Suprapubic skin (tissue), 4 donors: ENCODE results near the gene MAP4. TPM values are rescaled to one million over a fixed set of nuclear protein-coding genes. Genes with fewer than 3 reads are reported as not detected.

ENCODE experiments used
- DNase-seq, 2 donors: peaks; one replicate each; pipeline ENCODE4 v3.0.0-alpha.2; 2019; ENCODE audit warnings: low spot score in 2 of 2
- H3K27ac ChIP-seq: fragments of 200-600 bp; sonication (generic); one replicate; pipeline ENCODE4 v1.5.1; 2019
- H3K27me3 ChIP-seq: fragments of 200-600 bp; sonication (generic); one replicate; pipeline ENCODE4 v1.5.1; 2019
- H3K36me3 ChIP-seq: fragments of 200-600 bp; sonication (generic); one replicate; pipeline ENCODE4 v1.5.1; 2019
- H3K4me1 ChIP-seq: fragments of 200-600 bp; sonication (generic); one replicate; pipeline ENCODE4 v1.5.1; 2019
- H3K4me3 ChIP-seq: fragments of 200-600 bp; sonication (generic); one replicate; pipeline ENCODE4 v1.5.1; 2019; ENCODE audit warnings: mild to moderate bottlenecking
- H3K9me3 ChIP-seq: fragments of 200-600 bp; sonication (generic); one replicate; pipeline ENCODE4 v1.5.1; 2019
- EP300 ChIP-seq: sonication (generic); formaldehyde crosslinking; IDR thresholded peaks from one replicate; pipeline ENCODE4 v1.6.1; 2017; ENCODE audit warnings: antibody characterized with exemption
- POLR2A ChIP-seq, 2 donors: fragments of 450-650 bp; IDR thresholded peaks; one replicate each; pipeline ENCODE4 v1.6.1; 2017; ENCODE audit warnings: antibody characterized with exemption in 2 of 2, mild to moderate bottlenecking in 2 of 2, moderate library complexity in 2 of 2
- POLR2AphosphoS5 ChIP-seq, 3 donors: sonication (generic); formaldehyde crosslinking; IDR thresholded peaks; one replicate each; pipeline ENCODE4 v1.6.1; 2017; ENCODE audit warnings: antibody characterized with exemption in 3 of 3
- WGBS: methylation state at CpG from one replicate; pipeline ENCODE4 v1.1.5; 2018; 5-methylcytosine and 5-hydroxymethylcytosine counted together
- total RNA-seq, 4 donors: library from RNA; depleted of rRNA; stranded (reverse); fragments of >200 nt; gene quantifications; one replicate each; pipeline ENCODE4 v1.1.0, GENCODE V29; 2016
- TF ChIP-seq, protein P1 (sequence below), 2 donors: fragments of 200-600 bp in 1 of 2; fragments of 450-650 bp in 1 of 2; sonication (generic) in 1 of 2; IDR thresholded peaks; one replicate each; pipeline ENCODE4 v1.5.1; 2016 to 2019; ENCODE audit warnings: antibody characterized with exemption in 2 of 2, mild to moderate bottlenecking in 1 of 2, moderate library complexity in 1 of 2

The MAP4 gene
- total RNA-seq, 4 donors from 2014 or later, result 132 to 162 (median 144) TPM

DNA sequence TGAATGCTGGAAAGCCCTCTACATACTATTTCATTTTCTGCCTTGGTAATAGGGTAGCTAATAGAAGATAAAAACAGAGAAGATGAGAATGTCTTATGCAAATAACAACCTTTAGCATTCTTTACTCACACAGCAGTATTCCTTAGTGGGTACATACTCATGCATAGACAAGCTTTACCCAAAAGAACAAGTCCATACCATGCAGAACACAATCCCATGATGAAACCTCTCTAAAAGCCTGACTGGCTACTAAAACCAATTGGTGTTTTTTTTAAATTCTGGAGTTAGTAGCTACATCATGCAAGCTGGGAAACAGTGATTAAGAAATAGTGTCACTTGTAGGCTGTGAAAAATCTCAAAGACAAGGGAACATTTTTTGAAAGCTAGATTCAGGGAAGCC is 108.4 kb downstream of the MAP4 start:
- H3K27ac ChIP-seq, result no peak overlapping the region
- TF ChIP-seq EP300 (no peak), POLR2A (IDR thresholded peaks at IDR 0.05) (no peak), POLR2AphosphoS5 (IDR thresholded peaks at IDR 0.05) (no peak)
- TF ChIP-seq, protein P1, sequence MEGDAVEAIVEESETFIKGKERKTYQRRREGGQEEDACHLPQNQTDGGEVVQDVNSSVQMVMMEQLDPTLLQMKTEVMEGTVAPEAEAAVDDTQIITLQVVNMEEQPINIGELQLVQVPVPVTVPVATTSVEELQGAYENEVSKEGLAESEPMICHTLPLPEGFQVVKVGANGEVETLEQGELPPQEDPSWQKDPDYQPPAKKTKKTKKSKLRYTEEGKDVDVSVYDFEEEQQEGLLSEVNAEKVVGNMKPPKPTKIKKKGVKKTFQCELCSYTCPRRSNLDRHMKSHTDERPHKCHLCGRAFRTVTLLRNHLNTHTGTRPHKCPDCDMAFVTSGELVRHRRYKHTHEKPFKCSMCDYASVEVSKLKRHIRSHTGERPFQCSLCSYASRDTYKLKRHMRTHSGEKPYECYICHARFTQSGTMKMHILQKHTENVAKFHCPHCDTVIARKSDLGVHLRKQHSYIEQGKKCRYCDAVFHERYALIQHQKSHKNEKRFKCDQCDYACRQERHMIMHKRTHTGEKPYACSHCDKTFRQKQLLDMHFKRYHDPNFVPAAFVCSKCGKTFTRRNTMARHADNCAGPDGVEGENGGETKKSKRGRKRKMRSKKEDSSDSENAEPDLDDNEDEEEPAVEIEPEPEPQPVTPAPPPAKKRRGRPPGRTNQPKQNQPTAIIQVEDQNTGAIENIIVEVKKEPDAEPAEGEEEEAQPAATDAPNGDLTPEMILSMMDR (IDR thresholded peaks at IDR 0.05), result no peak
- no peaks in the 10 kb centered on the region for H3K9me3 ChIP-seq
- no peak for DNase-seq
- no peaks in the 10 kb centered on the region for H3K27me3 ChIP-seq
- no peak overlapping the region for H3K4me3 ChIP-seq
- H3K36me3 ChIP-seq, result peaks cover 39% of the 10 kb centered on the region
- no peaks in the 10 kb centered on the region for H3K4me1 ChIP-seq

DNA sequence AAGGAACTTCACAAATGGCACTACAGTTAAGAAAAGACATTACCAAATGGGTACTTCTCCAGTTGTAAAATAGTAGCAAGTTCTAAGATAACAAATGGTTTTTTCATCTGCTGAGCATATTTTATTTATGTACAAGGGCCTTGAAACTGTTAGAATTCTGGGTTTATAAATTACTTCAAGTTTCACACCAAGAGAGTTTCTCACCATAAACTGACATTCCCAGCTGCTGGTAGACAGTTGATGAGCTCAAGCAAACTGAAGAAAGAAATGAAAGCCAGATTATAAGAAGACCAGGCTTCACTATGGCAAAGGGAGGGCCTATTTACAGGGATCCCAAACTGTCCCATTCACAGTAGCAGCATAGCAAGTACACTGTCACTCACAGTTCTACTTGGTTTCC is 113.5 kb downstream of the MAP4 start:
- TF ChIP-seq POLR2AphosphoS5 (IDR thresholded peaks at IDR 0.05), result no peak
- no peak for TF ChIP-seq EP300
- TF ChIP-seq, protein P1 (IDR thresholded peaks at IDR 0.05), result no peak
- no peak for TF ChIP-seq POLR2A (IDR thresholded peaks at IDR 0.05)
- Histone ChIP-seq H3K4me1 (no peaks in the 10 kb centered on the region), H3K36me3 (peaks cover 32% of the 10 kb centered on the region)

DNA sequence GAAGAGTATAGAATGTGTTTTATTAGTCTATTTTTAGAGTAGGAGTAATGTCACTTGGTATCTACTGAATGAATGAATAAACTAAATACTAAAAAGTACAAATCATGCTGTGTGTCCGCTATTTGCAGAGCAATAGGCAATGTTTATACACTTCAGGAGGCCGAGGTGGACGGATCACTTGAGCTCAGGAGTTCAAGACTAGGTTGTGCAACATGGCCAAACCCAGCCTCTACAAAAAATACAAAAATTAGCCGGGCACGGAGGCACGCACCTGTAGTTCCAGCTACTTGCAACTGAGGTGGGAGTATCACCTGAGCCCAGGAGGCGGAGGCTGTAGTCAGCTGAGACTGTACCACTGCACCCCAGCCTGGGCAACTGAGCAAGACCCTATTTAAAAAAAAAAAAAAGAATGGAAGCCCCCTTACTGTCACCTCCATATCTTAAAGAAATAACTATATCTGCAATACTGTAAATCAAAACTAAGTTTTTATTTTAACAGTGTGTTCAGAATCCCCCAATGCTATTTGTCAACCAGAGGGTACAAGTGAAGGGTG is 114.9 kb downstream of the MAP4 start:
- no peak overlapping the region for H3K27ac ChIP-seq
- H3K4me1 ChIP-seq, result no peaks in the 10 kb centered on the region
- TF ChIP-seq EP300 (no peak), POLR2AphosphoS5 (IDR thresholded peaks at IDR 0.05) (no peak), POLR2A (IDR thresholded peaks at IDR 0.05) (no peak)
- TF ChIP-seq, protein P1 (IDR thresholded peaks at IDR 0.05), result no peak
- no peak overlapping the region for H3K4me3 ChIP-seq
- 93% methylated on average over 7 of the region's 7 CpGs for WGBS
- no peaks in the 10 kb centered on the region for H3K27me3 ChIP-seq
- no peak for DNase-seq
- H3K36me3 ChIP-seq, result peaks cover 26% of the 10 kb centered on the region
- no peaks in the 10 kb centered on the region for H3K9me3 ChIP-seq

More for the DNA sequence above, 113.5 kb downstream of the MAP4 start:
- H3K9me3 ChIP-seq, result no peaks in the 10 kb centered on the region
- no peak for DNase-seq
- H3K27me3 ChIP-seq, result no peaks in the 10 kb centered on the region
- no peak overlapping the region for H3K4me3 ChIP-seq
- H3K27ac ChIP-seq, result no peak overlapping the region

DNA sequence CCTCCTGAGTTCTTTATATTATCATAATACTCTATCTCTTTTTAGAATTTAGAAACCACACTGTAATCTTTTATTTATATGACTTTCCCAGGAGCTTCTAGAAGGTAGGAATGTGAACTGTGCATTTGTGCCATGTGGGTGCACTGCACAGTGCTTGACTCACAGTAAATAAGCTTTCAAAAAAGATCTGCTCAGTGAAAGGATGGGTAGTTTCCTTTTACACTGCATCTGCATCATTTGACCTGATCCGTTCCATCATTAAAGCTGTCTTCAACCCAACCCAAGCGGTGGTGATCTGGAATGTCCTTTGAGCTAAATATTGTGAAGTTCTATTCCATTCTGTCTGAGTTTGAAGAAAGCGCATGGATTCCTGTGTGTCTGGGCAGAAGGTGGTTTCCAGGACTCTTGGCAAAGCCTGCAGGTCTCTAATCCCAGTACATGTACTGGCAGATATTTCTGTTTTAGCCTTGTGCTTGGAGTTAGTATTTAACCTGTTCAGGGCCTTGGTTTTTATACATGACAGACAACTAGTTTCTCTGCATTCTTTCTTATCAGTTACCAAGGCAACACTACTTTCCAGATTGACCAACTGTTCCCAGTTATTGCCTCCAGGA is 116.6 kb downstream of the MAP4 start:
- Histone ChIP-seq H3K4me3 (no peak overlapping the region), H3K27me3 (no peaks in the 10 kb centered on the region), H3K4me1 (no peaks in the 10 kb centered on the region), H3K36me3 (peaks cover 34% of the 10 kb centered on the region), H3K27ac (no peak overlapping the region), H3K9me3 (no peaks in the 10 kb centered on the region)
- 43% methylated on average over 3 of the region's 3 CpGs for WGBS
- no peak for TF ChIP-seq EP300
- TF ChIP-seq POLR2A (IDR thresholded peaks at IDR 0.05), result no peak
- DNase-seq, result no peak

DNA sequence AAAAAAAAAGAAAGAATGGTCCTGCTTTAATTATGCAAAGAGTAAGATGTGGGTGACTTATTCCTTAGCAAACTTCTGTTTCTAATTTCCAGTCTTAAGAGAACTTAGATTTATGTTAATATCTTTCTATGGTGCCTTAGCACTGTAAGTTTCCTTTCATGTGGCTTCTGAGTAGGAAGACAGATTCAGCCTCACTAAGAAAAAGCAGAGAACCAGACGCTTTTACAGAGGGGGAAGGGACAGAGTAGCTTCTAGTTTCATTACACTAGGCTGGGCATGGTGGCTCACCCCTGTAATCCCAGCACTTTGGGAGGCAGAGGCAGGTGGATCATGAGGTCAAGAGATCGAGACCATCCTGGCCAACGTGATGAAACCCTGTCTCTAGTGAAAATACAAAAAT is 118.3 kb downstream of the MAP4 start:
- peaks cover 39% of the 10 kb centered on the region for H3K36me3 ChIP-seq

More for the DNA sequence above, 118.3 kb downstream of the MAP4 start:
- no peaks in the 10 kb centered on the region for H3K27me3 ChIP-seq
- H3K27ac ChIP-seq, result no peak overlapping the region
- H3K9me3 ChIP-seq, result no peaks in the 10 kb centered on the region
- TF ChIP-seq EP300 (no peak), POLR2A (IDR thresholded peaks at IDR 0.05) (no peak), POLR2AphosphoS5 (IDR thresholded peaks at IDR 0.05) (no peak)
- TF ChIP-seq, protein P1 (IDR thresholded peaks at IDR 0.05), result no peak
- no peaks in the 10 kb centered on the region for H3K4me1 ChIP-seq
- no peak overlapping the region for H3K4me3 ChIP-seq
- 88% methylated on average over 3 of the region's 3 CpGs for WGBS
- no peak for DNase-seq
